Subcutaneous adipose tissue (tissue), 4 donors: ENCODE measurements around the gene ADK. TPM values are rescaled to one million over a fixed set of nuclear protein-coding genes. Genes with fewer than 3 reads are reported as not detected.

ENCODE experiments used
- total RNA-seq, 4 donors: library from RNA; depleted of rRNA; stranded (reverse); fragments of >200 nt; gene quantifications; one replicate each; pipeline ENCODE4 v1.1.0, GENCODE V29; 2016
- TF ChIP-seq, protein P1 (sequence below): fragments of 450-650 bp; IDR thresholded peaks from one replicate; pipeline ENCODE4 v1.5.1; 2016; ENCODE audit warnings: low read depth, mild to moderate bottlenecking, control low read depth, antibody characterized with exemption, moderate library complexity

Gene ADK
- total RNA-seq, 4 donors from 2014 or later = 21.7 to 52.2 (median 38.8) TPM

DNA sequence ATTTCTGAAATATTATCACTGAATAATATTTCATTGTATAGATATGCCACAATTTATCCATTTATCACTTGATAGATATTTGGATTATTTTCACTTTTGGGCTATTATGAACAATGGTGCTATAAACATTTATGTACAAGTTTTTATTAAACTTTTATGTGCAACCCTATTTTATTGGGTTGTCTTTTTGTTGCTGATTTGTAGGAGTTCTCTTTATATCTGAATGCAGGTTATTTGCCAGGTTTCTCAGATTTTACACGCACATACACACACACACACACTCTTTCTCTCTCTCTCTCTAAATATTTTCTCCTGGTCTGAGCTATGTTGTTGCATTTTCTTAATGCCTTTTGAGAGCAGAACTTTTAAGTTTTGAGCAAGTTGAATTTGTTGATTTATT is 36.2 kb downstream of the ADK start:
- TF ChIP-seq, protein P1, sequence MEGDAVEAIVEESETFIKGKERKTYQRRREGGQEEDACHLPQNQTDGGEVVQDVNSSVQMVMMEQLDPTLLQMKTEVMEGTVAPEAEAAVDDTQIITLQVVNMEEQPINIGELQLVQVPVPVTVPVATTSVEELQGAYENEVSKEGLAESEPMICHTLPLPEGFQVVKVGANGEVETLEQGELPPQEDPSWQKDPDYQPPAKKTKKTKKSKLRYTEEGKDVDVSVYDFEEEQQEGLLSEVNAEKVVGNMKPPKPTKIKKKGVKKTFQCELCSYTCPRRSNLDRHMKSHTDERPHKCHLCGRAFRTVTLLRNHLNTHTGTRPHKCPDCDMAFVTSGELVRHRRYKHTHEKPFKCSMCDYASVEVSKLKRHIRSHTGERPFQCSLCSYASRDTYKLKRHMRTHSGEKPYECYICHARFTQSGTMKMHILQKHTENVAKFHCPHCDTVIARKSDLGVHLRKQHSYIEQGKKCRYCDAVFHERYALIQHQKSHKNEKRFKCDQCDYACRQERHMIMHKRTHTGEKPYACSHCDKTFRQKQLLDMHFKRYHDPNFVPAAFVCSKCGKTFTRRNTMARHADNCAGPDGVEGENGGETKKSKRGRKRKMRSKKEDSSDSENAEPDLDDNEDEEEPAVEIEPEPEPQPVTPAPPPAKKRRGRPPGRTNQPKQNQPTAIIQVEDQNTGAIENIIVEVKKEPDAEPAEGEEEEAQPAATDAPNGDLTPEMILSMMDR = no peak

DNA sequence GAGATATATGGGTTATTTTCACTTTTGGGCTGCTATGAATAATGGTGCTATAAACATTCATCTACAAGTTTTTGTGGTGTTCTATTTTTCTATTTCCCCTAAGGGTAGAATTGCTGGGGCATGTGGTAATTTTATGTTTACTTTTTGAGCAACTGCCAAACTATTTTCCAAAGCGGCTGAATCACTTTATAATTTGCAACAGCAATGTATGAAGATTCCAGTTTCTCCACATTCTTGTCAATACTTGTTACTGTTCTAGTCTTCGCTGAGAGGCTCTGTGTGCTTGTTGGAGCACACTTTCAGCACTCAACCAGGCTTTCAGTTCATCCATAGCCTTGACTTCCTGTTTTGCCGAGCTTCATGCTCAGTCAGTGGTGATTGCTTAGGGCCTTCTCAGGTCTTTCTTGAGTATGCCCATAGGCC is 39.0 kb downstream of the ADK start:
- TF ChIP-seq, protein P1 = no peak

DNA sequence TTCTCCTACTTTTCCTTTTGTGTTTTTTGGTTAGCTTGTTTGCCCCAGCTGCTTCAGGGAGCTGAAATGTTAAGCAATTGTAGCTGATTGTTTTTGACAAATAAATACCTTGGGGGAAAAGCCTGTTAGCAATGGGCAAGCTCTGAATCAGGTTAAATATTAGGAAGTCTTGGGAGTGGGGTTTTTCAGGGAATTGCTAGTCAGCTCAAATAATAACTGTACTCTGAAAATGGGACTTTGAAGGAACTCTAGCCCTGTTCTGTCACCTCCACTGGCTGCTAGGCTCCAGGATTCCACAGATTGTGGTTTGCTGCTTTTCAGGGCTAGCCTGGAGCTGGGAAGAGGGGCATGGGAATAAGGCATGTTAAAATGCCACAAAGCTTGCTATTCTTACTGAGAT is 39.5 kb downstream of the ADK start:
- TF ChIP-seq, protein P1 = no peak

DNA sequence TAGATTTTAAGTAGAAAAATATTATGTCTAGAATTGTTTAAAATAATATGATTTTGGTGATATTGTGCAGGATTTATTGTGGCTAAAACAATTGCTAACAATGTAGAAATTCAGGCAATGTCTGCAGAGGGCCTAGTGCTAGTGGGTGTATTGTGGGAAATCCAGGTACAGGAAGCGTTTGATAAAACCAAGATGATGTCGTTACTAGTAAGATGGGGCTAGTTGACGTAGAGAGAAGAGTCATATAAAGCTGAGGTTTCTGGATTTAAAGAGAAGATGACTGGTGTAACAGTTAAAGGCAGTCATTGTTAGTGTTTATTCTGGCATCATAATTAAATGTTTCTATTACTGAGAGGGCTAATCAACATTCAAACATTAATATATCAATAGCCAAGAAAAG is 43.5 kb downstream of the ADK start:
- TF ChIP-seq, protein P1 = no peak

DNA sequence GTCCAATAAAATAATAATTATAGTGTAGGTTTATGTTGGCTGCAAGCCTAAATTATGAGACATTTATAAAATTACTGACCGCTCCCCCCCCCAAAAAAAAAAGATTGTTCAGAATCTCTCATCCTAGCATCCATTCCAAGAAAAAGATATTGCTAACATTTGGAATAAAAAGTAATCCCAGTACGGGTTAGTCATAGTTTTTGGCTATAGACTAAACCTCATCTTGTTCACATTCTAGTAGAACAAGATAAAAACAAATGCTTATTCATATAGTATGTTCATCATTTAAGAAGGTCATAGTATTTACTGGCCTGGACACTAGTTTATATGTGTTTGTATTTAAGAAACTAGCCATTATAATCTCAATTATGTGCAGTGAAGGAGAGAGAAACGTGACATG is 44.0 kb downstream of the ADK start:
- TF ChIP-seq, protein P1 = no peak

DNA sequence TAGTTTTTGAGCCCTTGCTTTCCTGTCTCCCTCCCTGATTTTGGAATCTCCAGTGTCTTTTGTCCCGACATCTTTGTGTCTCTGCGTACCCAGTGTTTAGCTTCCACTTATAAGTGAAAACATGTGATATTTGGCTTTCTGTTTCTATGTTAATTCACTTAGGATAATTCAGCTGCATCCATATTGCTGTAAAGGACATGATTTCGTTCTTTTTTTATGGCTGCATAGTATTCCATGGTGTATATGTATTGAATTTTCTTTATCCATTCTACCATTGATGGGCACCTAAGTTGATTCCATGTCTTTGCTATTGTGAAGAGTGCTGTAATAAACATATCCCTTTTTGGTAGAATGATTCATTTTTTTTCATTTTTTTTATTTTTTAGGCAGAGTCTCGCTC is 48.3 kb downstream of the ADK start:
- TF ChIP-seq, protein P1 = no peak

DNA sequence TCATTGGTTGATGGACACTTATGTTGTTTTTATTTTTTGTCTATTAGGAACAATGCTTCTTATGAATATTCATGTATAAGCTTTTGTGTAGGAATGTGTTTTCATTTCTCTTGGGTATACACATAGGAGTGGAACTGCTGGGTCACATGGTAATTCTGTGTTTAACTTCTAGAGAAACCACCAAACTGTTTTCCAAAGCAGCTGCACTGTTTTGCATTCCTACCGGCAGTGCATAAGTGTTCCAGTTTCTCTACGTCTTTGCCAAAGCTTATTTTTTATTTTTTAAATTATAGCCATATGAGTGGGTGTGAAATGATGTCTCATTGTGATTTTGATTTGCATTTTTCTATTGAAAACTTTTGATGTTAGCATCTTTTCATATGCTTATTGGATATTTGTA is 51.3 kb downstream of the ADK start:
- TF ChIP-seq, protein P1 = no peak
